ENCODE data around the gene CDH8.

Gene CDH8

GRCh38 chr16:62033065-62033464 is 3.2 kb downstream of the CDH8 start:
- no peak for DNase-seq (ENCODE audit: low read depth)

GRCh38 chr16:62029947-62030346 is 6.3 kb downstream of the CDH8 start:
- DNase-seq (ENCODE audit: low read depth): no peak

GRCh38 chr16:62022688-62023087 is 13.6 kb downstream of the CDH8 start:
- DNase-seq (ENCODE audit: low read depth): no peak

GRCh38 chr16:62021161-62021581 is 15.1 kb downstream of the CDH8 start:
- DNase-seq (ENCODE audit: low read depth): no peak

GRCh38 chr16:62020681-62021080 is 15.6 kb downstream of the CDH8 start:
- DNase-seq (ENCODE audit: low read depth): no peak

GRCh38 chr16:62019851-62020250 is 16.4 kb downstream of the CDH8 start:
- no peak for DNase-seq (ENCODE audit: low read depth)

- no peak for DNase-seq (ENCODE audit: low read depth)
Measured at GRCh38 chr16:62018301-62019060, 17.8 kb downstream of the CDH8 start.

- no peak for DNase-seq (ENCODE audit: low read depth)
Measured at GRCh38 chr16:62014319-62014923, 21.8 kb downstream of the CDH8 start.

- no peak for DNase-seq (ENCODE audit: low read depth)
Measured at GRCh38 chr16:62010186-62010585, 26.1 kb downstream of the CDH8 start.

- DNase-seq (ENCODE audit: low read depth): no peak
Measured at GRCh38 chr16:61998460-61998859, 37.8 kb downstream of the CDH8 start.

GRCh38 chr16:61993108-61993507 is 43.1 kb downstream of the CDH8 start:
- DNase-seq (ENCODE audit: low read depth): no peak

- no peak for DNase-seq (ENCODE audit: low read depth)
Measured at GRCh38 chr16:61987474-61988012, 48.7 kb downstream of the CDH8 start.

- no peak for DNase-seq (ENCODE audit: low read depth)
Measured at GRCh38 chr16:61969077-61969382, 67.2 kb downstream of the CDH8 start.

- DNase-seq (ENCODE audit: low read depth): no peak
Measured at GRCh38 chr16:61968242-61969076, 67.8 kb downstream of the CDH8 start.

GRCh38 chr16:61957075-61957855 is 79.0 kb downstream of the CDH8 start:
- DNase-seq (ENCODE audit: low read depth): no peak

- no peak for DNase-seq (ENCODE audit: low read depth)
Measured at GRCh38 chr16:61952841-61953240, 83.4 kb downstream of the CDH8 start.

GRCh38 chr16:61948414-61948813 is 87.8 kb downstream of the CDH8 start:
- DNase-seq (ENCODE audit: low read depth): no peak

- DNase-seq (ENCODE audit: low read depth): no peak
Measured at GRCh38 chr16:61946019-61946418, 90.2 kb downstream of the CDH8 start.

- DNase-seq (ENCODE audit: low read depth): no peak
Measured at GRCh38 chr16:61945511-61945910, 90.7 kb downstream of the CDH8 start.

- no peak for DNase-seq (ENCODE audit: low read depth)
Measured at GRCh38 chr16:61944004-61944403, 92.2 kb downstream of the CDH8 start.

GRCh38 chr16:61940611-61941010 is 95.6 kb downstream of the CDH8 start:
- no peak for DNase-seq (ENCODE audit: low read depth)

- DNase-seq (ENCODE audit: low read depth): no peak
Measured at GRCh38 chr16:61937646-61938045, 98.6 kb downstream of the CDH8 start.
